Measurements from ENCODE around the gene PIBF1. TPM values are rescaled to one million over a fixed set of nuclear protein-coding genes. Genes with fewer than 3 reads are reported as not detected.

PIBF1 gene
- total RNA-seq, 1 donor from 2014 or later = 39.5 TPM

GRCh38 chr13:73060251-73061160 is 278.6 kb downstream of the PIBF1 start:
- peak; percentile 70 for DNase-seq

- no peak for DNase-seq
These were observed 279.5 kb downstream of the PIBF1 start for GRCh38 chr13:73061473-73061872.

GRCh38 chr13:73061876-73062275 is 279.9 kb downstream of the PIBF1 start:
- DNase-seq = no peak

- DNase-seq = no peak
These were observed 280.5 kb downstream of the PIBF1 start for GRCh38 chr13:73062468-73062867.

- DNase-seq = no peak
These were observed 281.2 kb downstream of the PIBF1 start for GRCh38 chr13:73063166-73063565.

- DNase-seq = no peak
These were observed 283.1 kb downstream of the PIBF1 start for GRCh38 chr13:73065036-73065435.

GRCh38 chr13:73065665-73066340 is 283.9 kb downstream of the PIBF1 start:
- DNase-seq = no peak

Small RNA genes lying within 50 kb of the gene (small RNA-seq; reads per million reads assigned to genes)
- not detected for gene RNU6-79P (ENCODE audit: low replicate concordance)

Other genes starting within 250 kb of the PIBF1 start
- gene MZT1, start 54.5 kb upstream of the PIBF1 start, total RNA-seq = 9.9 TPM
- gene BORA, start 54.2 kb upstream of the PIBF1 start, total RNA-seq = 4.9 TPM
- 26.3 TPM for gene DIS3, start 233 bp upstream of the PIBF1 start, total RNA-seq

All from skin of body (tissue), 3 donors.